H9 (cell line): Measurements from ENCODE around the gene IGFBP3. TPM values are rescaled to one million over a fixed set of nuclear protein-coding genes. Genes with fewer than 3 reads are reported as not detected.
A peak's percentile ranks its signal among the peaks of the same experiment; 100 is the strongest.

Source experiments
- DNase-seq: peaks from one replicate; pipeline ENCODE4 v3.0.0-alpha.2; 2017
- H2AFZ ChIP-seq: one replicate; pipeline ENCODE4 v1.6.1; 2013; ENCODE audit warnings: mild to moderate bottlenecking, low read length, control low read depth, moderate library complexity
- H2AK5ac ChIP-seq: 2 replicates; pipeline ENCODE4 v1.6.1; 2013; ENCODE audit warnings: low read length, control low read depth, mixed read lengths; ENCODE audit not compliant: insufficient read length
- H2BK120ac ChIP-seq: one replicate; pipeline ENCODE4 v1.6.1; 2013; ENCODE audit warnings: low read depth, mild to moderate bottlenecking, low read length, control low read depth, inconsistent platforms; ENCODE audit not compliant: poor library complexity, severe bottlenecking
- H2BK12ac ChIP-seq: 2 replicates; pipeline ENCODE4 v1.6.1; 2013; ENCODE audit warnings: low read length, control low read depth, mixed read lengths, low read depth; ENCODE audit not compliant: insufficient read length
- H2BK15ac ChIP-seq: 2 replicates; pipeline ENCODE4 v1.6.1; 2013; ENCODE audit warnings: low read depth, low read length, control low read depth
- H2BK20ac ChIP-seq: one replicate; pipeline ENCODE4 v1.6.1; 2013; ENCODE audit warnings: low read depth, mild to moderate bottlenecking, low read length, control low read depth, inconsistent platforms; ENCODE audit not compliant: poor library complexity, severe bottlenecking
- H2BK5ac ChIP-seq: 2 replicates; pipeline ENCODE4 v1.6.1; 2013; ENCODE audit warnings: low read length, control low read depth, mixed read lengths; ENCODE audit not compliant: insufficient read length
- H3K14ac ChIP-seq: 2 replicates; pipeline ENCODE4 v1.6.1; 2013; ENCODE audit warnings: low read length, control low read depth; ENCODE audit not compliant: insufficient read depth
- H3K18ac ChIP-seq: 2 replicates; pipeline ENCODE4 v1.6.1; 2013; ENCODE audit warnings: low read depth, mild to moderate bottlenecking, mixed read lengths, low read length, control low read depth; ENCODE audit not compliant: insufficient read length
- H3K23ac ChIP-seq: 2 replicates; pipeline ENCODE4 v1.6.1; 2013; ENCODE audit warnings: low read length, control low read depth, mixed read lengths, low read depth; ENCODE audit not compliant: insufficient read length
- H3K23me2 ChIP-seq: 2 replicates; pipeline ENCODE4 v1.6.1; 2013; ENCODE audit warnings: low read depth, mild to moderate bottlenecking, mixed read lengths, low read length, control low read depth; ENCODE audit not compliant: insufficient read length, poor library complexity, severe bottlenecking
- H3K27ac ChIP-seq: 2 replicates; pipeline ENCODE4 v1.5.1; 2013; ENCODE audit warnings: low read length, control low read depth, mixed read lengths, low read depth; ENCODE audit not compliant: insufficient read length
- H3K27me3 ChIP-seq: 2 replicates; pipeline ENCODE4 v1.6.1; 2013; ENCODE audit warnings: low read length, control low read depth, inconsistent platforms; ENCODE audit not compliant: insufficient read depth
- H3K4ac ChIP-seq: 2 replicates; pipeline ENCODE4 v1.6.1; 2013; ENCODE audit warnings: low read depth, mild to moderate bottlenecking, control low read depth, inconsistent platforms, low read length, moderate library complexity
- H3K4me1 ChIP-seq: 2 replicates; pipeline ENCODE4 v1.6.1; 2013; ENCODE audit warnings: low read length, control low read depth, inconsistent platforms; ENCODE audit not compliant: insufficient read depth
- H3K4me2 ChIP-seq: 2 replicates; pipeline ENCODE4 v1.6.1; 2013; ENCODE audit warnings: low read length, control low read depth, mixed read lengths; ENCODE audit not compliant: insufficient read length, insufficient read depth
- H3K56ac ChIP-seq: 2 replicates; pipeline ENCODE4 v1.6.1; 2013; ENCODE audit warnings: low read depth, mild to moderate bottlenecking, mixed read lengths, low read length, control low read depth; ENCODE audit not compliant: insufficient read length
- H3K79me1 ChIP-seq: 2 replicates; pipeline ENCODE4 v1.6.1; 2013; ENCODE audit warnings: low read depth, mild to moderate bottlenecking, moderate library complexity, low read length, control low read depth, inconsistent platforms; ENCODE audit not compliant: insufficient read depth, poor library complexity, severe bottlenecking
- H3K79me2 ChIP-seq: 2 replicates; pipeline ENCODE4 v1.6.1; 2013; ENCODE audit warnings: low read length, control low read depth, inconsistent platforms; ENCODE audit not compliant: insufficient read depth
- H3K9ac ChIP-seq: 2 replicates; pipeline ENCODE4 v1.6.1; 2013; ENCODE audit warnings: low read length, control low read depth, mixed read lengths; ENCODE audit not compliant: insufficient read length; ENCODE audit errors: extremely low read depth
- H3K9me3 ChIP-seq: one replicate; pipeline ENCODE4 v1.6.1; 2013; ENCODE audit warnings: low read depth, low read length, inconsistent platforms; ENCODE audit not compliant: control insufficient read depth
- H3T11ph ChIP-seq: one replicate; pipeline ENCODE4 v1.6.1; 2013; ENCODE audit warnings: mild to moderate bottlenecking, low read length, control low read depth, inconsistent platforms
- H4K20me1 ChIP-seq: one replicate; pipeline ENCODE4 v1.6.1; 2013; ENCODE audit not compliant: control insufficient read depth, insufficient read length, insufficient read depth
- H4K5ac ChIP-seq: 2 replicates; pipeline ENCODE4 v1.6.1; 2013; ENCODE audit warnings: low read depth, mild to moderate bottlenecking, mixed read lengths, low read length, control low read depth; ENCODE audit not compliant: insufficient read length
- H4K8ac ChIP-seq: replicated peaks from 2 replicates; pipeline ENCODE4 v1.6.1; 2013; ENCODE audit warnings: low read length, control low read depth, mixed read lengths, low read depth; ENCODE audit not compliant: insufficient read length
- H4K91ac ChIP-seq: 2 replicates; pipeline ENCODE4 v1.6.1; 2013; ENCODE audit warnings: low read depth, mild to moderate bottlenecking, moderate library complexity, mixed read lengths, low read length, control low read depth; ENCODE audit not compliant: insufficient read length
- H3K27ac Mint-ChIP-seq, 3 experiments: 2 replicates in 2 of 3; 3 replicates in 1 of 3; pipeline ENCODE4 v1.8.0; 2020 to 2021; ENCODE audit warnings: mixed read lengths in 3 of 3, mild to moderate bottlenecking in 1 of 3, moderate library complexity in 1 of 3
- H3K27me3 Mint-ChIP-seq: 2 replicates; pipeline ENCODE4 v1.8.0; 2021; ENCODE audit warnings: low read depth, mild to moderate bottlenecking, moderate library complexity, mixed read lengths
- H3K36me3 Mint-ChIP-seq, 3 experiments: 2 replicates in 2 of 3; 3 replicates in 1 of 3; pipeline ENCODE4 v1.8.0; 2020 to 2021; ENCODE audit warnings: low read depth in 3 of 3, mixed read lengths in 3 of 3; ENCODE audit not compliant: insufficient read depth in 1 of 3
- H3K4me1 Mint-ChIP-seq, 2 experiments: 2 replicates each; pipeline ENCODE4 v1.8.0; 2020; ENCODE audit warnings: mixed read lengths in 2 of 2
- H3K4me3 Mint-ChIP-seq, 2 experiments: 2 replicates in 1 of 2; 3 replicates in 1 of 2; pipeline ENCODE4 v1.8.0; 2020 to 2021; ENCODE audit warnings: mild to moderate bottlenecking in 2 of 2, mixed read lengths in 2 of 2, moderate library complexity in 1 of 2
- H3K9me3 Mint-ChIP-seq, 2 experiments: 2 replicates in 1 of 2; 3 replicates in 1 of 2; pipeline ENCODE4 v1.8.0; 2020; ENCODE audit warnings: mild to moderate bottlenecking in 2 of 2, mixed read lengths in 2 of 2, moderate library complexity in 1 of 2
- CTCF ChIP-seq: fragments of 200-600 bp; sonication (generic); conservative IDR thresholded peaks from 3 replicates; pipeline ENCODE4 v1.8.0; 2021; ENCODE audit warnings: antibody characterized with exemption, mild to moderate bottlenecking
- WGBS: extraction: QIAGEN DNeasy Blood & Tissue Kit; methylation state at CpG from one replicate; pipeline ENCODE4 v1.1.7; 2013; ENCODE audit warnings: missing lambda C conversion rate, low lambda C conversion rate, mixed read lengths; ENCODE audit not compliant: insufficient read length; ENCODE audit errors: extremely low coverage; 5-methylcytosine and 5-hydroxymethylcytosine counted together
- total RNA-seq: library from RNA; stranded (reverse); gene quantifications from 2 replicates; pipeline ENCODE4 v1.2.1, GENCODE V29; 2021

Gene IGFBP3
- total RNA-seq, 1 experiment from 2014 or later = 10.0 TPM

- no peak overlapping the region for H3K4ac ChIP-seq
- Mint-ChIP-seq H3K36me3 (peaks cover 2 to 5% (median 4%) of the 10 kb centered on the region in 3 experiments; a peak in 5 of 7 replicates), H3K9me3 (peaks cover 0 to 9% of the 10 kb centered on the region in 2 experiments; a peak in 3 of 5 replicates), H3K27ac (peak overlapping the region in 1 of 3 experiments; percentile 16; a peak in 1 of 7 replicates), H3K27me3 (peaks cover 5% of the 10 kb centered on the region), H3K4me3 (no peak overlapping the region), H3K4me1 (no peaks in the 10 kb centered on the region)
- H3K56ac ChIP-seq = no peak overlapping the region
- no peaks in the 10 kb centered on the region for H3K79me2 ChIP-seq
- no CpG with 5 or more reads among the region's 11 CpGs for WGBS
- H3T11ph ChIP-seq = no peak overlapping the region
- H3K23ac ChIP-seq = no peak overlapping the region
- no peaks in the 10 kb centered on the region for H3K4me1 ChIP-seq
- no peak overlapping the region for H4K91ac ChIP-seq
- no peak overlapping the region for H3K27ac ChIP-seq
- H3K23me2 ChIP-seq = no peaks in the 10 kb centered on the region
- H4K8ac ChIP-seq = no peak overlapping the region
- no peak overlapping the region for H2BK12ac ChIP-seq
- no peak overlapping the region for H2BK120ac ChIP-seq
- no peak overlapping the region for H2BK20ac ChIP-seq
- no peak overlapping the region for H3K4me2 ChIP-seq
- no peak for TF ChIP-seq CTCF
- no peaks in the 10 kb centered on the region for H3K27me3 ChIP-seq
- H4K5ac ChIP-seq = no peak overlapping the region
- no peak overlapping the region for H2BK15ac ChIP-seq
- DNase-seq = no peak
- no peak overlapping the region for H3K18ac ChIP-seq
- no peaks in the 10 kb centered on the region for H3K9me3 ChIP-seq
- H2AK5ac ChIP-seq = no peak overlapping the region
- H2AFZ ChIP-seq = no peak overlapping the region
- H3K9ac ChIP-seq = no peak overlapping the region
- no peak overlapping the region for H2BK5ac ChIP-seq
- H3K79me1 ChIP-seq = no peaks in the 10 kb centered on the region
- no peak overlapping the region for H3K14ac ChIP-seq
- no peaks in the 10 kb centered on the region for H4K20me1 ChIP-seq
These were observed 18.5 kb upstream of the IGFBP3 start for GRCh38 chr7:45939574-45939973.
